GM12878 (cell line): ENCODE data around the gene IKZF1. TPM values are rescaled to one million over a fixed set of nuclear protein-coding genes. Genes with fewer than 3 reads are reported as not detected.

ENCODE experiments used
- ATAC-seq: fragments of 200-7000 bp; cut with Tn5 transposase; 3 replicates; pipeline ENCODE4 v1.9.1; 2020; ENCODE audit warnings: mild to moderate bottlenecking, moderate library complexity
- BruUV-seq: library from RNA; stranded (reverse); fragments of 400-500 nt; replicated peaks from 2 replicates; lab custom pipeline; 2021; lab: Mats Ljungman, UMichigan
- CTCF ChIA-PET: fragments of 300-600 bp; sonication (Branson Sonifier 250); formaldehyde crosslinking; extraction: SDS; loops from one replicate; lab custom pipeline; 2021; ENCODE audit warnings: inconsistent platforms; lab: Yijun Ruan, JAX
- POLR2A ChIA-PET: fragments of 350-600 bp; formaldehyde crosslinking; extraction: SDS; loops from one replicate; lab custom pipeline; 2021; ENCODE audit warnings: inconsistent platforms; lab: Charles Lee
- RAD21 ChIA-PET: fragments of 300-600 bp; sonication (Branson Sonifier 250); formaldehyde crosslinking; loops from one replicate; lab custom pipeline; 2023; ENCODE audit warnings: antibody characterized with exemption; ENCODE audit not compliant: unreplicated experiment; lab: Charles Lee
- SMC1A ChIA-PET: fragments of 300-600 bp; sonication (Branson Sonifier 250); formaldehyde crosslinking; loops from one replicate; lab custom pipeline; 2023; ENCODE audit not compliant: unreplicated experiment, uncharacterized antibody; lab: Charles Lee
- DNase-seq: peaks from one replicate; pipeline ENCODE4 v3.0.0-alpha.2; 2011; ENCODE audit warnings: low read depth, low spot score
- FAIRE-seq: peaks from 3 replicates; lab custom pipeline; 2011; peaks lifted over from hg19 to GRCh38; lab: Jason Lieb, UNC
- H2AFZ ChIP-seq: 2 replicates; pipeline ENCODE4 v1.6.0; 2011; ENCODE audit warnings: low read depth, low read length, control low read depth; ENCODE audit not compliant: control insufficient read depth
- H3K27ac ChIP-seq: 2 replicates; pipeline ENCODE4 v1.5.1; 2011; ENCODE audit warnings: control low read depth; ENCODE audit not compliant: control insufficient read depth, insufficient read depth
- H3K27me3 ChIP-seq, 2 experiments: replicated peaks in 1 of 2; 2 replicates each; pipeline versions ENCODE4 v1.6.0 to v1.6.1; 2011; ENCODE audit warnings: low read length in 1 of 2; ENCODE audit not compliant: control insufficient read depth in 2 of 2, insufficient read depth in 2 of 2
- H3K36me3 ChIP-seq, 2 experiments: 2 replicates each; pipeline ENCODE4 v1.5.1; 2011; ENCODE audit warnings: low read length in 1 of 2; ENCODE audit not compliant: control insufficient read depth in 2 of 2, insufficient read depth in 2 of 2
- H3K4me1 ChIP-seq: 2 replicates; pipeline ENCODE4 v1.6.1; 2011; ENCODE audit warnings: mild to moderate bottlenecking, low read length, moderate library complexity, mixed read lengths; ENCODE audit not compliant: control insufficient read depth, insufficient read depth
- H3K4me2 ChIP-seq: 2 replicates; pipeline ENCODE4 v1.6.0; 2011; ENCODE audit warnings: control low read depth; ENCODE audit not compliant: control insufficient read depth, insufficient read depth
- H3K4me3 ChIP-seq: fragments of 200-600 bp; sonication (generic); 2 replicates; pipeline ENCODE4 v1.5.1; 2016
- H3K79me2 ChIP-seq: 2 replicates; pipeline ENCODE4 v1.6.0; 2011; ENCODE audit warnings: low read length; ENCODE audit not compliant: control insufficient read depth, insufficient read depth
- H3K9ac ChIP-seq: 2 replicates; pipeline ENCODE4 v1.8.0; 2011; ENCODE audit warnings: low read length, control low read depth, mixed read lengths; ENCODE audit not compliant: control insufficient read depth, insufficient read depth
- H3K9me3 ChIP-seq: replicated peaks from 3 replicates; pipeline ENCODE4 v1.5.1; 2011; ENCODE audit warnings: mild to moderate bottlenecking, low read length; ENCODE audit not compliant: control insufficient read depth, insufficient read depth
- H4K20me1 ChIP-seq: 2 replicates; pipeline ENCODE4 v1.6.0; 2011; ENCODE audit not compliant: control insufficient read depth, insufficient read depth
- HCFC1 ChIP-seq: fragments of 150-350 bp; IDR thresholded peaks from 2 replicates; pipeline ENCODE4 v1.6.1; 2014; ENCODE audit warnings: low read length
- HSF1 ChIP-seq: fragments of 150-350 bp; IDR thresholded peaks from 2 replicates; pipeline ENCODE4 v1.6.1; 2014; ENCODE audit warnings: mild to moderate bottlenecking, low read depth, low read length
- NRF1 ChIP-seq: conservative IDR thresholded peaks from 2 replicates; pipeline ENCODE4 v1.6.1; 2011; ENCODE audit warnings: mild to moderate bottlenecking, low read depth, low read length, improper control_type of control experiment
- RUNX3 ChIP-seq: IDR thresholded peaks from 2 replicates; pipeline ENCODE4 v1.6.1; 2012; ENCODE audit warnings: low read length, inconsistent platforms
- SMARCA5 ChIP-seq: fragments of 450-650 bp; IDR thresholded peaks from 2 replicates; pipeline ENCODE4 v1.6.1; 2017; ENCODE audit warnings: mild to moderate bottlenecking
- TAF1 ChIP-seq: IDR thresholded peaks from 2 replicates; pipeline ENCODE4 v1.6.1; 2011; ENCODE audit warnings: mild to moderate bottlenecking, low read depth, low read length, borderline replicate concordance
- TARDBP ChIP-seq: IDR thresholded peaks from 2 replicates; pipeline ENCODE4 v1.6.1; 2016; ENCODE audit warnings: borderline replicate concordance
- ZBTB33 ChIP-seq: fragments of 450-650 bp; IDR thresholded peaks from 2 replicates; pipeline ENCODE4 v1.6.1; 2017; ENCODE audit warnings: mild to moderate bottlenecking
- WGBS: methylation state at CpG from one replicate; pipeline ENCODE4 v1.1.6; 2016; ENCODE audit warnings: low lambda C conversion rate; ENCODE audit not compliant: insufficient replicate concordance, insufficient coverage; ENCODE audit errors: missing lambda C conversion rate; 5-methylcytosine and 5-hydroxymethylcytosine counted together
- in situ Hi-C: fragments of 300-500 bp; cut with MboI; formaldehyde crosslinking; loops from 9 replicates; pipeline ENCODE4 v1.14.3; 2018; ENCODE audit warnings: mixed read lengths
- intact Hi-C: fragments of 100-400 bp; cut with micrococcal nuclease; formaldehyde crosslinking; loops from one replicate; pipeline ENCODE4 v1.14.2; 2022; ENCODE audit not compliant: unreplicated experiment
- polyA plus RNA-seq, 11 experiments: library from polyadenylated mRNA; depleted of rRNA in 4 of 11; unstranded in 6 of 11; stranded (reverse) in 5 of 11; fragments of >200 nt; fragmentation: Nextera tagmentation in 4 of 11; fragmentation: Illumina TruSeq in 1 of 11; extraction: Ambion mirVana in 4 of 11; extraction: Trizol in 1 of 11; gene quantifications; 1 replicate in 1 of 11; 2 replicates in 10 of 11; pipeline versions ENCODE4 v1.2.1 to v1.2.3, GENCODE V29; 2011 to 2016; ENCODE audit warnings: inconsistent platforms in 2 of 11, missing spikeins in 2 of 11, low read depth in 1 of 11
- total RNA-seq, 4 experiments: library from RNA; depleted of rRNA in 3 of 4; stranded (reverse); fragments of >200 nt in 3 of 4; fragmentation: Illumina TruSeq in 1 of 4; extraction: Trizol in 1 of 4; gene quantifications; 2 replicates each; pipeline versions ENCODE4 v1.2.1 to v1.2.3, GENCODE V29; 2013 to 2021

The IKZF1 gene
- total and polyA plus RNA-seq, 10 of the 15 experiments (the other 5 are each of a cell fraction or from before 2014, with no cell fraction given): 27.2 to 125 (median 71.6) TPM

GRCh38 chr7:50348469-50349162 is 44.1 kb downstream of the IKZF1 start:
- no TSS peak for BruUV-seq
- intact Hi-C loops (no loop called here), in situ Hi-C loops (no loop called here)
- 86% methylated on average over 8 of the region's 8 CpGs for WGBS
- ChIA-PET CTCF (interaction anchor here (1.4 to 9.0 kb wide), 3 partner anchors 10 to 20 kb away, joined by 3 to 50 read pairs (median 14); no protein-coding TSS in a partner anchor), RAD21 (interaction anchor here (1.5 to 4.8 kb wide), 4 partner anchors 10 to 36 kb away, joined by 4 to 42 read pairs (median 11); no protein-coding TSS in a partner anchor), POLR2A (interaction anchor here (0.8 to 1.2 kb wide), 2 partner anchors 10 kb away, joined by 3 to 5 read pairs; no protein-coding TSS in a partner anchor), SMC1A (interaction anchor here (0.9 to 7.0 kb wide), 7 partner anchors 9 to 142 kb away, joined by 3 to 80 read pairs (median 5); no protein-coding TSS in a partner anchor)
- Histone ChIP-seq H3K4me2 (no peak overlapping the region), H3K4me1 (peaks cover 31% of the 10 kb centered on the region), H4K20me1 (no peaks in the 10 kb centered on the region), H3K27me3 (no peaks in the 10 kb centered on the region), H3K9ac (no peak overlapping the region), H3K36me3 (peaks cover 4 to 21% of the 10 kb centered on the region in 2 experiments), H3K9me3 (no peaks in the 10 kb centered on the region), H3K79me2 (peaks cover 22% of the 10 kb centered on the region), H2AFZ (no peak overlapping the region), H3K4me3 (no peak overlapping the region), H3K27ac (no peak overlapping the region)
- TF ChIP-seq TAF1: no peak
- TF ChIP-seq ZBTB33: no peak
- no peak for TF ChIP-seq RUNX3
- TF ChIP-seq TARDBP: no peak
- no peak for TF ChIP-seq NRF1
- TF ChIP-seq HCFC1: no peak
- TF ChIP-seq HSF1: no peak
- TF ChIP-seq SMARCA5: no peak
- no peak for DNase-seq
- no peak for FAIRE-seq
- no peak for ATAC-seq
